GM06990 (cell line): Measurements from ENCODE around the gene LINC00632.

Experiments
- DNase-seq: peaks from one replicate; pipeline ENCODE4 v3.0.0-alpha.2; 2011; ENCODE audit not compliant: insufficient read length; ENCODE audit errors: extremely low read depth
- H3K27me3 ChIP-seq: replicated peaks from 2 replicates; pipeline ENCODE4 v1.6.0; 2011; ENCODE audit warnings: low read length; ENCODE audit not compliant: control insufficient read depth, insufficient read depth
- H3K36me3 ChIP-seq: 2 replicates; pipeline ENCODE4 v1.5.1; 2011; ENCODE audit warnings: low read length; ENCODE audit not compliant: control insufficient read depth, insufficient read depth
- H3K4me3 ChIP-seq: replicated peaks from 2 replicates; pipeline ENCODE4 v1.5.1; 2011; ENCODE audit warnings: low read depth, mild to moderate bottlenecking, control low read depth, low read length
- TF ChIP-seq, protein P1 (sequence below): IDR thresholded peaks from 2 replicates; pipeline ENCODE4 v1.5.1; 2011; ENCODE audit warnings: low read length, control low read depth, mild to moderate bottlenecking, inconsistent platforms; ENCODE audit not compliant: insufficient read depth, poor library complexity, severe bottlenecking

Gene LINC00632

DNA sequence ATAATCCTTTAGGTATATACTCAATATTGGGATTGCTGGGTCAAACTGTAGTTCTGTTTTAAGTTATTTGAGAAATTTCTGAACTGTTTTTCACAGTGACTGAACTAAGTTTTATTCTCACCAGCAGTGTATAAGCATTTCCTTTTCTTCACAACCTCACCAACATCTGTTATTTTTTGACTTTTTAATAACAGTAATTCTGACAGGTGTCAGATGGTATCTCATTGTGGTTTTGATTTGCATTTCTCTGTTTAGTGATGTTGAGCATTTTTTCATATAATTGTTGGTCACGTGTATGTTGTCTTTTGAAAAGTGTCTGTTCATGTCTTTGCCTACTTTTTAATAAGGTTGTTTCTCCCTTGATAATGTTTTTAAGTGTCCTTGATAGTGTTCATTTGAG is 112.6 kb downstream of the LINC00632 start:
- TF ChIP-seq, protein P1, sequence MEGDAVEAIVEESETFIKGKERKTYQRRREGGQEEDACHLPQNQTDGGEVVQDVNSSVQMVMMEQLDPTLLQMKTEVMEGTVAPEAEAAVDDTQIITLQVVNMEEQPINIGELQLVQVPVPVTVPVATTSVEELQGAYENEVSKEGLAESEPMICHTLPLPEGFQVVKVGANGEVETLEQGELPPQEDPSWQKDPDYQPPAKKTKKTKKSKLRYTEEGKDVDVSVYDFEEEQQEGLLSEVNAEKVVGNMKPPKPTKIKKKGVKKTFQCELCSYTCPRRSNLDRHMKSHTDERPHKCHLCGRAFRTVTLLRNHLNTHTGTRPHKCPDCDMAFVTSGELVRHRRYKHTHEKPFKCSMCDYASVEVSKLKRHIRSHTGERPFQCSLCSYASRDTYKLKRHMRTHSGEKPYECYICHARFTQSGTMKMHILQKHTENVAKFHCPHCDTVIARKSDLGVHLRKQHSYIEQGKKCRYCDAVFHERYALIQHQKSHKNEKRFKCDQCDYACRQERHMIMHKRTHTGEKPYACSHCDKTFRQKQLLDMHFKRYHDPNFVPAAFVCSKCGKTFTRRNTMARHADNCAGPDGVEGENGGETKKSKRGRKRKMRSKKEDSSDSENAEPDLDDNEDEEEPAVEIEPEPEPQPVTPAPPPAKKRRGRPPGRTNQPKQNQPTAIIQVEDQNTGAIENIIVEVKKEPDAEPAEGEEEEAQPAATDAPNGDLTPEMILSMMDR = no peak
- Histone ChIP-seq H3K36me3 (no peaks in the 10 kb centered on the region), H3K4me3 (no peak overlapping the region), H3K27me3 (no peaks in the 10 kb centered on the region)
- no peak for DNase-seq

DNA sequence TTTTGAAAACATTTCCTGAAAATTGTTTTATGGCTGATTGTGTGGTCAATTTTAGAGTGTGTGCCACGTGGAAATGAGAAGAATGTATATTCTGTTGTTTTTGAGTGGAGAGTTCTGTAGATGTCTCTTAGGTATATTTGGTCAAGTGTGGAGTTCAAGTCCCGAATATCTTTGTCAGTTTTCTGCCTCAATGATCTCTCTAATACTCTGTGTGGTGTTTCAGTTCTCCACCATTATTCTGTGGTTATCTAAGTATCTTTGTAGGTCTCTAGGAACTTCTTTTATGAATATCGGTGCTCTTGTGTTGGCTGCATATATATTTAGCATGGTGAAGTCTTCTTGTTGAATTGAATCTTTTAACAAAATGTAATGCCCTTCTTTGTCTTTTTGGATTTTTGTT is 113.3 kb downstream of the LINC00632 start:
- no peak for DNase-seq
- Histone ChIP-seq H3K36me3 (no peaks in the 10 kb centered on the region), H3K27me3 (no peaks in the 10 kb centered on the region), H3K4me3 (no peak overlapping the region)
- TF ChIP-seq, protein P1 = no peak

DNA sequence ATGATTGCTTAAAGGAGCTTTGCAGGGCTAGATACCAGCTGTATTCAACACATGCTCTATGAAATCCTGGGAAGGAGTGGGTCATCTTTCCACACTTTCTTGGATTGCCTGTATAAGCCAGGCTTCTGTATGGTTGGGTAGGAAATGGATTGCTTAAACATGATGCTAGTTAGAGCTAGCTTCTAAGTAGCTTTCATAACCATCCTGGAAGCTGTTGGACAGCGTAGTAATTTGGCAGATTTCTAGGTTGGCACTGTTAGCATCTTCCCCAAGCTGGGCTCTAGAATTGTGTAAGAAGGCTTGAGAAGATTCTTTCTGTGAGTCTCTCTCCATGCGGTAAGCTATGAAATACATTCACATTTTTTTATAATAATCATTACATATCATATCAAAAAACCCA is 127.3 kb downstream of the LINC00632 start:
- no peak overlapping the region for H3K4me3 ChIP-seq
- TF ChIP-seq, protein P1 = no peak
- no peaks in the 10 kb centered on the region for H3K27me3 ChIP-seq
- no peaks in the 10 kb centered on the region for H3K36me3 ChIP-seq
- DNase-seq = no peak
